Heart left ventricle (tissue), 16 donors: Measurements from ENCODE around the gene IL20RA. TPM values are rescaled to one million over a fixed set of nuclear protein-coding genes. Genes with fewer than 3 reads are reported as not detected.

Experiments used
- ATAC-seq, 4 donors: fragments of 200-7000 bp; cut with Tn5 transposase; one replicate each; pipeline ENCODE4 v1.9.1; 2020 to 2022; ENCODE audit warnings: moderate library complexity in 4 of 4, mild to moderate bottlenecking in 3 of 4, moderate number of reproducible peaks in 1 of 4
- DNase-seq, 5 donors: peaks; one replicate each; pipeline ENCODE4 v3.0.0-alpha.2; 2020
- H3K27ac ChIP-seq, 12 donors: fragments of 200-600 bp; sonication (generic) in 4 of 12; one replicate each; pipeline versions ENCODE4 v1.5.0 to v1.8.0; 2016 to 2022; ENCODE audit warnings: mild to moderate bottlenecking in 2 of 12
- H3K27me3 ChIP-seq, 9 donors: fragments of 200-600 bp; sonication (generic) in 2 of 9; one replicate each; pipeline versions ENCODE4 v1.5.1 to v1.8.0; 2016 to 2022; ENCODE audit warnings: mild to moderate bottlenecking in 3 of 9
- H3K36me3 ChIP-seq, 9 donors: fragments of 200-600 bp; sonication (generic) in 2 of 9; one replicate each; pipeline versions ENCODE4 v1.5.0 to v1.8.0; 2018 to 2022; ENCODE audit warnings: mild to moderate bottlenecking in 2 of 9
- H3K4me1 ChIP-seq, 12 donors: fragments of 200-600 bp; sonication (generic) in 4 of 12; one replicate each; pipeline versions ENCODE4 v1.5.0 to v1.8.0; 2016 to 2022; ENCODE audit warnings: mild to moderate bottlenecking in 3 of 12
- H3K4me3 ChIP-seq, 12 donors: fragments of 200-600 bp; sonication (generic) in 4 of 12; one replicate each; pipeline versions ENCODE4 v1.5.0 to v1.8.0; 2017 to 2022; ENCODE audit warnings: mild to moderate bottlenecking in 9 of 12, moderate library complexity in 4 of 12
- H3K9me3 ChIP-seq, 12 donors: fragments of 200-600 bp; sonication (generic) in 4 of 12; one replicate each; pipeline versions ENCODE4 v1.5.0 to v1.8.0; 2016 to 2022; ENCODE audit warnings: mild to moderate bottlenecking in 1 of 12
- CTCF ChIP-seq, 12 donors: fragments of 200-600 bp; sonication (generic) in 4 of 12; IDR thresholded peaks; one replicate each; pipeline versions ENCODE4 v1.5.0 to v1.8.0; 2018 to 2022; ENCODE audit warnings: antibody characterized with exemption in 12 of 12, mild to moderate bottlenecking in 5 of 12
- POLR2A ChIP-seq, 2 donors: fragments of 450-650 bp; IDR thresholded peaks; one replicate each; pipeline ENCODE4 v1.6.1; 2017; ENCODE audit warnings: antibody characterized with exemption in 2 of 2, mild to moderate bottlenecking in 2 of 2, moderate library complexity in 2 of 2
- whole genome bisulfite sequencing, 4 donors: extraction: QIAGEN DNeasy Blood & Tissue Kit in 2 of 4; methylation state at CpG; one replicate each; pipeline versions ENCODE4 v1.1.5 to v1.1.7; 2013 to 2018; 5-methylcytosine and 5-hydroxymethylcytosine counted together
- intact Hi-C, 10 donors: fragments of 100-400 bp; cut with DNase I; formaldehyde crosslinking; loops; one replicate each; pipeline versions ENCODE4 v1.11.1 to v1.14.2; 2022
- polyA plus RNA-seq, 2 donors: library from polyadenylated mRNA; stranded (reverse); fragments of 200-250 nt; gene quantifications; one replicate each; pipeline ENCODE4 v1.2.3, GENCODE V29; 2013
- total RNA-seq, 9 donors: library from RNA; depleted of rRNA in 2 of 9; stranded (reverse); fragments of >200 nt in 2 of 9; fragmentation: NEBNext Ultra II Directional in 3 of 9; extraction: Animal tissue kit (Norgen Biotek cat#: 25700) in 3 of 9; gene quantifications; one replicate each; pipeline versions ENCODE4 v1.1.0 to v1.2.4, GENCODE V29; 2016 to 2023
- donor health status: ischemic (EF 13 %, LVEDD 7.1; RV severe dilation, severe dysfunction).
- donor health status: healthy with polysubstance abuse.
- donor health status: DM: no; HTN: yes; CAD: no.
- donor health status: DM: no; HTN: no; CAD: no.
- donor health status: ischemic (EF 25% LVEDD 6.9; RV normal size, moderate dysfunction).
- donor health status: ischemic (EF 25% LVEDD 5.7; RV mildly dilated, moderate dysfunction).
- donor health status: healthy.
- donor health status: DM: yes; HTN: yes; CAD: no.
- donor health status: ischemic (EF 35%, LVEDD 5.7; RV mildly dilated, moderate dysfunction).
- donor health status: nonischemic (EF 11% LVEDD 7.7; RV severe dilation, severe dysfunction).
- donor health status: DM: yes; HTN: yes; CAD: no.
- donor health status: PGD.
- donor health status: ischemic (EF 29% LVEDD 5.4; RV normal size, mild dysfunction).
- donor health status: nonischemic (EF 23%, LVEDD 6.1; RV moderate dilation, normal function).

Gene IL20RA
- total and polyA plus RNA-seq, 11 donors, result 0.19 to 6.9 (median 1.3) TPM

DNA sequence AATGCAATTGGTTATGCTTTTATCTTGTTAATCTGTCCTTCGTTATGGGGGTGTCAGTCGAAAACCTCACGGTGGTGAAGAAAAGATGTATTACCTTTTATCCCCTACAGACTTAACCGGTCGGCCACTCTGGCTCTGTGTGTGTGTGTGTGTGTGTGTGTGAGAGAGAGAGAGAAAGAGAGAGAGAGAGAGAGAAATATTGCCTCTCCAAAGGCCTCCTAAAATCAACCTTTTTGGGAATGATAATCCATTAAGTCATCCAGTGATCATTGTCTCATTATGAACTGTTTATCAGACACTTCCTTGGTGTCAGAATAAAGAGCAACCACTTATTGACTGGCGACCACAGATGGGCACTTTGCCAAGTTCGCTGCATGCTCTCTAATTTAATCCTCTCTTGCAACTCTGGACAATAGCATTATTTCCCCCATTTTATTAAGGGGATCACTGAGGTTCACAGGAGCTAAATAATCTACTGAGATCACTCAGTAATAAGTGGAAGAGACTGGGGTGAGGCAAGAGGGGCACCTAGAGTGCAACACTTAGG lies 92.0 kb downstream of the IL20RA start:
- H3K27ac ChIP-seq, result no peak overlapping the region
- no peaks in the 10 kb centered on the region for H3K27me3 ChIP-seq
- ATAC-seq, result no peak
- TF ChIP-seq POLR2A (IDR thresholded peaks at IDR 0.05), result no peak
- no peak for TF ChIP-seq CTCF (IDR thresholded peaks at IDR 0.05)
- no peak overlapping the region for H3K4me3 ChIP-seq
- WGBS, 4 donors, result 60 to 66% (median 63%) methylated on average over 7 of the region's 7 CpGs
- H3K36me3 ChIP-seq, result no peaks in the 10 kb centered on the region
- no peaks in the 10 kb centered on the region for H3K9me3 ChIP-seq
- intact Hi-C loops, result no loop called here
- DNase-seq, result no peak
- H3K4me1 ChIP-seq, result peaks cover 0 to 10% (median 0%) of the 10 kb centered on the region in 12 donors

- H3K27ac ChIP-seq, result no peak overlapping the region
- intact Hi-C loops, result no loop called here
- TF ChIP-seq POLR2A (IDR thresholded peaks at IDR 0.05) (no peak), CTCF (IDR thresholded peaks at IDR 0.05) (no peak)
- peaks cover 0 to 6% (median 0%) of the 10 kb centered on the region in 9 donors for H3K27me3 ChIP-seq
- DNase-seq, result no peak
- ATAC-seq, result no peak
- H3K4me3 ChIP-seq, result no peak overlapping the region
- H3K4me1 ChIP-seq, result no peaks in the 10 kb centered on the region
- H3K9me3 ChIP-seq, result no peaks in the 10 kb centered on the region
- H3K36me3 ChIP-seq, result no peaks in the 10 kb centered on the region
- WGBS, 4 donors, result 70 to 88% (median 78%) methylated on average over 4 of the region's 4 CpGs
These were observed 94.2 kb downstream of the IL20RA start for GRCh38 chr6:136950436-136951126.

Other genes starting within 250 kb of the IL20RA start
- 10 to 100 TPM in 6 of 9 donors, 1 to 10 TPM in 3; 6.4 to 22.1 (median 15.6) TPM for gene PEX7, start 222.4 kb downstream of the IL20RA start, total RNA-seq
- 1 to 10 TPM; 4.7 to 5.1 TPM for gene PEX7, start 222.4 kb downstream of the IL20RA start, polyA plus RNA-seq
- gene SLC35D3, start 122.7 kb downstream of the IL20RA start, total RNA-seq, result under 1 TPM in 1 of 9 donors, not detected in 8; 0.16 TPM
- gene SLC35D3, start 122.7 kb downstream of the IL20RA start, polyA plus RNA-seq, result under 1 TPM in 1 of 2 donors, not detected in 1; 0.03 TPM
- under 1 TPM in 1 of 9 donors, not detected in 8; 0.21 TPM for gene IL22RA2, start 128.7 kb upstream of the IL20RA start, total RNA-seq
- gene IL22RA2, start 128.7 kb upstream of the IL20RA start, polyA plus RNA-seq, result under 1 TPM in 1 of 2 donors, not detected in 1; 0.03 TPM
- 100 to 1,000 TPM in 3 of 9 donors, 10 to 100 TPM in 6; 68.6 to 152 (median 79.2) TPM for gene IFNGR1, start 174.4 kb upstream of the IL20RA start, total RNA-seq
- 10 to 100 TPM; 75.4 to 90.9 TPM for gene IFNGR1, start 174.4 kb upstream of the IL20RA start, polyA plus RNA-seq